ENCODE data around the gene USP49.

DNA sequence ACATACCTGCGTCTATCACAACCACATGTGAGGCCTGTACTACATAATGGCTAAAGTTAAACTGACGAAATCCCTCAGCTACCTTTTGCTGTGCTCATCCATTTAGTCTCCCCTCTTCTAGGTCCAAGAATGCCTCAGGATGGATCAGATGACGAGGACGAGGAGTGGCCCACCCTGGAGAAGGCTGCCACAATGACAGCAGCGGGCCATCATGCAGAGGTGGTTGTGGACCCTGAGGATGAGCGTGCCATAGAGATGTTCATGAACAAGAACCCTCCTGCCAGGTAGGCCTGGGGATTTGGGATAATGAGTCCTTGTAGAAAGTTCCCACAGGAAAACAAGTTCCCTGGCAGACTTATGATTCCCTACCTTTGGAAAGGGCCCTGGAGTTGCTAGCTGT, 32.1 kb upstream of the USP49 start:
- TF ChIP-seq RFX5 (IDR thresholded peaks at IDR 0.05; ENCODE audit: low read depth, low read length) (no peak), CTCF (conservative IDR thresholded peaks at IDR 0.05; ENCODE audit: low read depth, low read length) (no peak), RAD21 (IDR thresholded peaks at IDR 0.05; ENCODE audit: low read length) (no peak), POLR2A (IDR thresholded peaks at IDR 0.05; ENCODE audit: low read depth, low read length) (no peak), CHD1 (IDR thresholded peaks at IDR 0.05; ENCODE audit: low read depth, low read length) (no peak), SMC3 (IDR thresholded peaks at IDR 0.05; ENCODE audit: low read depth, low read length) (no peak), FOS (IDR thresholded peaks at IDR 0.05; ENCODE audit: low read depth, low read length) (no peak), RCOR1 (IDR thresholded peaks at IDR 0.05; ENCODE audit: insufficient replicate concordance, low read length) (no peak), CEBPB (IDR thresholded peaks at IDR 0.05; ENCODE audit: low read depth, low read length) (no peak), MXI1 (IDR thresholded peaks at IDR 0.05; ENCODE audit: borderline replicate concordance, low read depth, low read length) (no peak), NFE2L2 (IDR thresholded peaks at IDR 0.05; ENCODE audit: low read depth, low read length) (no peak)
- TF ChIP-seq, protein P1, sequence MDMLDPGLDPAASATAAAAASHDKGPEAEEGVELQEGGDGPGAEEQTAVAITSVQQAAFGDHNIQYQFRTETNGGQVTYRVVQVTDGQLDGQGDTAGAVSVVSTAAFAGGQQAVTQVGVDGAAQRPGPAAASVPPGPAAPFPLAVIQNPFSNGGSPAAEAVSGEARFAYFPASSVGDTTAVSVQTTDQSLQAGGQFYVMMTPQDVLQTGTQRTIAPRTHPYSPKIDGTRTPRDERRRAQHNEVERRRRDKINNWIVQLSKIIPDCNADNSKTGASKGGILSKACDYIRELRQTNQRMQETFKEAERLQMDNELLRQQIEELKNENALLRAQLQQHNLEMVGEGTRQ (IDR thresholded peaks at IDR 0.05; ENCODE audit: low read depth, low read length), result no peak

All from IMR-90 (cell line).